Gastroesophageal sphincter (tissue), 4 donors: Measurements from ENCODE around the gene ZFR. TPM values are rescaled to one million over a fixed set of nuclear protein-coding genes. Genes with fewer than 3 reads are reported as not detected.

Experiments
- ATAC-seq: fragments of 150-250 bp; one replicate; pipeline ENCODE4 v1.9.1; 2016; ENCODE audit warnings: mild to moderate bottlenecking, moderate library complexity
- H3K27ac ChIP-seq, 4 donors: fragments of 200-600 bp; sonication (generic) in 3 of 4; 1 replicate in 3 of 4; 2 replicates in 1 of 4; pipeline ENCODE4 v1.5.1; 2016 to 2019
- H3K27me3 ChIP-seq: fragments of 200-600 bp; sonication (generic); one replicate; pipeline ENCODE4 v1.5.1; 2019
- H3K36me3 ChIP-seq, 2 donors: fragments of 200-600 bp; sonication (generic); one replicate each; pipeline ENCODE4 v1.5.1; 2019; ENCODE audit warnings: control low read depth in 1 of 2
- H3K4me1 ChIP-seq, 3 donors: fragments of 200-600 bp; sonication (generic); 1 replicate in 2 of 3; 2 replicates in 1 of 3; pipeline ENCODE4 v1.5.1; 2016 to 2019; ENCODE audit warnings: control low read depth in 2 of 3
- H3K4me3 ChIP-seq, 2 donors: fragments of 200-600 bp; sonication (generic); one replicate each; pipeline ENCODE4 v1.5.1; 2019; ENCODE audit warnings: mild to moderate bottlenecking in 1 of 2, moderate library complexity in 1 of 2
- H3K9me3 ChIP-seq, 3 donors: fragments of 200-600 bp; sonication (generic); one replicate each; pipeline ENCODE4 v1.5.1; 2017 to 2019; ENCODE audit warnings: control low read depth in 2 of 3
- EP300 ChIP-seq: sonication (generic); formaldehyde crosslinking; IDR thresholded peaks from one replicate; pipeline ENCODE4 v1.6.1; 2017; ENCODE audit warnings: antibody characterized with exemption, mild to moderate bottlenecking
- POLR2A ChIP-seq, 2 donors: fragments of 450-650 bp; IDR thresholded peaks; one replicate each; pipeline ENCODE4 v1.6.1; 2017; ENCODE audit warnings: antibody characterized with exemption in 2 of 2, mild to moderate bottlenecking in 2 of 2, moderate library complexity in 1 of 2
- POLR2AphosphoS5 ChIP-seq: sonication (generic); formaldehyde crosslinking; IDR thresholded peaks from one replicate; pipeline ENCODE4 v1.6.1; 2017; ENCODE audit warnings: antibody characterized with exemption
- WGBS, 2 donors: methylation state at CpG; one replicate each; pipeline ENCODE4 v1.1.5; 2018; ENCODE audit warnings: low coverage in 1 of 2; 5-methylcytosine and 5-hydroxymethylcytosine counted together
- total RNA-seq, 4 donors: library from RNA; depleted of rRNA; stranded (reverse); fragments of >200 nt; gene quantifications; one replicate each; pipeline ENCODE4 v1.1.0, GENCODE V29; 2016
- TF ChIP-seq, protein P1 (sequence below), 4 experiments: fragments of 200-600 bp in 2 of 4; fragments of 450-650 bp in 2 of 4; sonication (generic) in 1 of 4; IDR thresholded peaks; one replicate each; pipeline ENCODE4 v1.5.1; 2017 to 2019; ENCODE audit warnings: antibody characterized with exemption in 4 of 4, mild to moderate bottlenecking in 2 of 4, moderate library complexity in 2 of 4

ZFR gene
- total RNA-seq, 4 donors from 2014 or later: 92.9 to 108 (median 100) TPM

DNA sequence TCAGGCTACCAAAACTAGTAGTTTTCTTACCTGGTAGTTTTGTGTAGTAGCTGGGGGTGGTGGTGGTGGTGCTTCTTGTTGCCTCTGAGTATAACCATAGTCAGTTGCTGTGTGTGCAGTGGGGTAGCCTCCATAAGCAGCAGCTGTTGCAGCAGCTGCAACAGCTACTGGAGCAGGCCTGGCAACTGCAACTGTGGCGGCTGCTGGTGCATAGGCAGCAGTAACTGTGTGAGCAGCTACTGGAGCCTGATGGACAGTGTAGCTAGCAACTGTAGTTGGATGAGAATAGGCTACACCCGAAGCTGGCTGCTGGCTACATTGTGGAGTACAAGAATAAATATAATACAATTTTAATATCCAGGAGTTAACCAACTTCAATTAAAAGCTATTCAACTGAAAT, 24.7 kb downstream of the ZFR start:
- H3K36me3 ChIP-seq: peaks cover 0 to 35% of the 10 kb centered on the region in 2 donors
- no peaks in the 10 kb centered on the region for H3K9me3 ChIP-seq
- peaks cover 9 to 55% (median 14%) of the 10 kb centered on the region in 3 donors for H3K4me1 ChIP-seq
- no peaks in the 10 kb centered on the region for H3K27me3 ChIP-seq
- H3K27ac ChIP-seq: no peak overlapping the region
- WGBS, 2 donors: 63 to 73% methylated on average over 2 of the region's 2 CpGs
- no peak for ATAC-seq
- TF ChIP-seq EP300 (no peak), POLR2A (IDR thresholded peaks at IDR 0.05) (no peak), POLR2AphosphoS5 (no peak)
- TF ChIP-seq, protein P1, sequence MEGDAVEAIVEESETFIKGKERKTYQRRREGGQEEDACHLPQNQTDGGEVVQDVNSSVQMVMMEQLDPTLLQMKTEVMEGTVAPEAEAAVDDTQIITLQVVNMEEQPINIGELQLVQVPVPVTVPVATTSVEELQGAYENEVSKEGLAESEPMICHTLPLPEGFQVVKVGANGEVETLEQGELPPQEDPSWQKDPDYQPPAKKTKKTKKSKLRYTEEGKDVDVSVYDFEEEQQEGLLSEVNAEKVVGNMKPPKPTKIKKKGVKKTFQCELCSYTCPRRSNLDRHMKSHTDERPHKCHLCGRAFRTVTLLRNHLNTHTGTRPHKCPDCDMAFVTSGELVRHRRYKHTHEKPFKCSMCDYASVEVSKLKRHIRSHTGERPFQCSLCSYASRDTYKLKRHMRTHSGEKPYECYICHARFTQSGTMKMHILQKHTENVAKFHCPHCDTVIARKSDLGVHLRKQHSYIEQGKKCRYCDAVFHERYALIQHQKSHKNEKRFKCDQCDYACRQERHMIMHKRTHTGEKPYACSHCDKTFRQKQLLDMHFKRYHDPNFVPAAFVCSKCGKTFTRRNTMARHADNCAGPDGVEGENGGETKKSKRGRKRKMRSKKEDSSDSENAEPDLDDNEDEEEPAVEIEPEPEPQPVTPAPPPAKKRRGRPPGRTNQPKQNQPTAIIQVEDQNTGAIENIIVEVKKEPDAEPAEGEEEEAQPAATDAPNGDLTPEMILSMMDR (IDR thresholded peaks at IDR 0.05): no peak
- H3K4me3 ChIP-seq: no peak overlapping the region

DNA sequence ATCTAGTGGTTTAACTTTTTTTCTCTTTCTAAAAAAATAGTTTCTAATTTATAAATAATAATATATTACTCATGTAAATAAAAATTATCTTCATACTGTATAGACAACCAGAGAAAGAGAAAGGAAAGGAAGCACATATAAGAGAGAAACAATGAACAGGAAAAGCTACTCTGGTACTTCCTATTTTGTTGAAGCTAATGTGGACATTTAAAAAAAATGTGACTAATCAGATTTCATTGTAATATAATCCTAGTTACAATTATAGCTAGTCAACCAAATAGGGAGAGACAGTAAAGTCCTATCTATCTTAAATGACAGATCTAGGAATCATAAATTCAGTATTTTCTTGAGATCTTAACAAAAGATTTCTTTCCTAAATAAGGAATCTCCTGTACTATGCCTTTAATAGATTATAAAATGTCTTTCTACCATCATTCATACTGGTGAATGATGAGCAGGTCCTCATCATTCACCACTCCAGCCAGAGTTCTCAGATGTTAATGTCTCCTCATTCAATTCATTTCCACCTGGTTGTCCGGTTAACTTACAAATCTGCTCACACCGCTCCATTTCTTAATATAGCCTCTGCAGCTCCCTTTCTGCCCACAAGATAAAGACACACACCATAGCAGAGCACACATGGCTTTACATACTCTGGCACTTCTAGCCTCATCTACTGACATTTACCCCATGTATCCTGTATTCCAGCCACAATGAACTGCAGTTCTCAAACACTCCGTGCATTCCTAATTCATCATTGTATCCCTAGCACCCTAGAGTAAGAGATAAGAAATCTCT, 30.9 kb downstream of the ZFR start:
- ATAC-seq: no peak
- H3K9me3 ChIP-seq: no peaks in the 10 kb centered on the region
- peaks cover 0 to 83% of the 10 kb centered on the region in 2 donors for H3K36me3 ChIP-seq
- H3K4me3 ChIP-seq: no peak overlapping the region
- no peaks in the 10 kb centered on the region for H3K4me1 ChIP-seq
- TF ChIP-seq, protein P1 (IDR thresholded peaks at IDR 0.05): no peak
- TF ChIP-seq POLR2A (IDR thresholded peaks at IDR 0.05) (no peak), EP300 (no peak), POLR2AphosphoS5 (no peak)
- no peak overlapping the region for H3K27ac ChIP-seq
- no peaks in the 10 kb centered on the region for H3K27me3 ChIP-seq
- WGBS, 2 donors: 83 to 84% methylated on average over 3 of the region's 3 CpGs

DNA sequence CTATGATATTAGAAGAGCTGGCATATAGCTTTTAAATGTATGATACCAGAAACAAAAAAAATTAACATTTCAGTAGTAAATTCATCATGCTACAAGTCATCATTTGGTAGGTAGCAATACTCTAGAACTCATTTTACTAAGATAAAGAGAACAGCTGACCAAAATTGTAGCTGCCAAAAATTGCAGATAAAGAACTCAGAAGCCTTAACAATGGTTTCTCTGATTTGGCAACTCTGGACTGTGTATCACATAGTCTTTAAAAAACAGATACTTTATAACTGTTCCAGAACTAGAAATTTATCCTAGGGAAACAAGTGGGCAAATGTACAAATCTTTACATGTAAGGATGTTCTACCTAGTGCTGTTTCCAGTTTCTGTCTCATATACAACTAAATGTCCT, 33.9 kb downstream of the ZFR start:
- no peak overlapping the region for H3K27ac ChIP-seq
- H3K36me3 ChIP-seq: peaks cover 0 to 84% of the 10 kb centered on the region in 2 donors
- H3K4me1 ChIP-seq: no peaks in the 10 kb centered on the region
- H3K9me3 ChIP-seq: no peaks in the 10 kb centered on the region
- H3K4me3 ChIP-seq: no peak overlapping the region
- ATAC-seq: no peak
- no peaks in the 10 kb centered on the region for H3K27me3 ChIP-seq
- no peak for TF ChIP-seq POLR2A (IDR thresholded peaks at IDR 0.05)
- TF ChIP-seq EP300: no peak
- TF ChIP-seq POLR2AphosphoS5: no peak
- TF ChIP-seq, protein P1 (IDR thresholded peaks at IDR 0.05): no peak

DNA sequence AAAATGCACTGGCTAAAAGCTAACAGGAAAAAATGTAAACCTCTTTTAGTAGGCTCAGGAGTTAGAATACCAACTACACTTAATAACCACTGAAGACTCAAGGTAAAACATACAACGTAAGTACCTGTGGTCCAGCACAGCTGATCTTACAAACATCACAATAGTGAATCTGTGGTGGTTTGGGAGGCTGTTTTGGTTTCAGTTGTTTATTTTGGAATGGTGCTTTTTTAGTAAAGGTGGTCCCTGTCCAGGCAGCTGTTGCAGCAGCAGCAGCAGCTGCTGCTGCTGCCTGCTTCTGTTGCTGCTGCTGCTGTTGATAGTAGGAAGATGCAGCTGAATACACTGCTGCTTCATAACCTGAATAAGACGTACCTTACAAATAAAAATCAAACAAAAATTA, 37.9 kb downstream of the ZFR start:
- Histone ChIP-seq H3K4me3 (no peak overlapping the region), H3K27ac (no peak overlapping the region), H3K36me3 (peaks cover under 1 to 91% of the 10 kb centered on the region in 2 donors), H3K9me3 (no peaks in the 10 kb centered on the region), H3K4me1 (no peaks in the 10 kb centered on the region), H3K27me3 (no peaks in the 10 kb centered on the region)
- WGBS, 2 donors: 82 to 86% methylated on average over 2 of the region's 2 CpGs
- no peak for ATAC-seq
- no peak for TF ChIP-seq POLR2AphosphoS5

DNA sequence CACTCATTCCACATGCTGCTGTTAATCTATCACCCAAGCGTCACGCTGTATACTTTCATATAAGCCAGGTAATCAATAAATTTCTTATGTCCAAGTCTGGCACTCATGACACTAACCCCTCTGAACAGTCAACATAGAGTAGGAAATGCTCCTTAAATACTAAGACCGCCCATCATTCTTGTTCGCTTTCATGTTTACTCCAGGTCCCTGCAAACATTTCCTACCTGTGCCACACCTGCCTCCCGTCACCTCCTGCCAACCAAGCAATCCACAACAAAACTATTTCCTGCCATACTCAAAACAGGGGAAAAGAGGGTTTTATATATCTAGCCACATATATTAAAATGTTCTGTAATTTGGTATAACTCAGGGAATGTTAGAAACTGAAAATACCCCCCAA, 39.0 kb downstream of the ZFR start:
- WGBS, 2 donors: 88 to 92% methylated on average over 1 to 5 of the region's 5 CpGs
- ATAC-seq: no peak
- no peaks in the 10 kb centered on the region for H3K4me1 ChIP-seq
- no peaks in the 10 kb centered on the region for H3K27me3 ChIP-seq
- H3K4me3 ChIP-seq: no peak overlapping the region
- TF ChIP-seq EP300: no peak
- TF ChIP-seq, protein P1 (IDR thresholded peaks at IDR 0.05): no peak
- H3K9me3 ChIP-seq: no peaks in the 10 kb centered on the region
- peaks cover 6 to 92% of the 10 kb centered on the region in 2 donors for H3K36me3 ChIP-seq
- H3K27ac ChIP-seq: no peak overlapping the region
